Endothelial cell of umbilical vein (primary cell): ENCODE measurements around the gene KRT17. TPM values are rescaled to one million over a fixed set of nuclear protein-coding genes. Genes with fewer than 3 reads are reported as not detected.

Experiments used
- BruUV-seq: library from RNA; stranded (reverse); fragments of 400-500 nt; replicated peaks from 2 replicates; lab custom pipeline; 2021; lab: Mats Ljungman, UMichigan
- CTCF ChIA-PET: fragments of 300-600, 350-600 bp; sonication (Branson Sonifier 250); formaldehyde crosslinking; loops from one replicate; lab custom pipeline; 2021; ENCODE audit warnings: antibody characterized with exemption, inconsistent platforms; lab: Charles Lee
- POLR2A ChIA-PET: fragments of 300-600, 350-600 bp; sonication (Branson Sonifier 250); formaldehyde crosslinking; loops from one replicate; lab custom pipeline; 2021; ENCODE audit warnings: antibody characterized with exemption, inconsistent platforms; lab: Charles Lee
- DNase-seq: peaks from one replicate; pipeline ENCODE4 v3.0.0-alpha.2; 2011; ENCODE audit warnings: low read depth, low spot score
- FAIRE-seq: peaks from 2 replicates; lab custom pipeline; 2011; peaks lifted over from hg19 to GRCh38; lab: Jason Lieb, UNC
- H2AFZ ChIP-seq: 2 replicates; pipeline ENCODE4 v1.6.0; 2012; ENCODE audit warnings: low read depth, low read length, control low read depth, inconsistent platforms
- H3K27ac ChIP-seq: 2 replicates; pipeline ENCODE4 v1.5.1; 2011; ENCODE audit warnings: low read depth, mild to moderate bottlenecking, control low read depth, low read length, moderate library complexity; ENCODE audit not compliant: insufficient read depth
- H3K27me3 ChIP-seq, 2 experiments: 2 replicates each; pipeline versions ENCODE4 v1.6.0 to v1.6.1; 2011; ENCODE audit warnings: low read length in 2 of 2, mixed read lengths in 1 of 2; ENCODE audit not compliant: control insufficient read depth in 2 of 2, insufficient read depth in 2 of 2
- H3K36me3 ChIP-seq, 2 experiments: 2 replicates in 1 of 2; 3 replicates in 1 of 2; pipeline ENCODE4 v1.5.1; 2011; ENCODE audit warnings: low read length in 2 of 2, mild to moderate bottlenecking in 1 of 2, moderate library complexity in 1 of 2; ENCODE audit not compliant: control insufficient read depth in 2 of 2, insufficient read depth in 2 of 2; ENCODE audit errors: extremely low read depth in 1 of 2
- H3K4me1 ChIP-seq: 3 replicates; pipeline ENCODE4 v1.5.1; 2011; ENCODE audit warnings: mild to moderate bottlenecking, low read length; ENCODE audit not compliant: control insufficient read depth, insufficient read depth; ENCODE audit errors: extremely low read depth
- H3K4me2 ChIP-seq: 2 replicates; pipeline ENCODE4 v1.6.1; 2011; ENCODE audit warnings: low read length, control low read depth, mixed read lengths; ENCODE audit not compliant: insufficient read depth
- H3K4me3 ChIP-seq, 3 experiments: fragments of 200-600 bp in 1 of 3; sonication (generic), shearing (Covaris generic) in 1 of 3; replicated peaks in 1 of 3; 2 replicates each; pipeline ENCODE4 v1.5.1; 2011 to 2016; ENCODE audit warnings: control low read depth in 3 of 3, low read length in 3 of 3, mild to moderate bottlenecking in 2 of 3, inconsistent platforms in 1 of 3, low read depth in 1 of 3, moderate library complexity in 1 of 3; ENCODE audit not compliant: insufficient read depth in 1 of 3
- H3K79me2 ChIP-seq: 2 replicates; pipeline ENCODE4 v1.6.0; 2012; ENCODE audit warnings: low read length, inconsistent platforms; ENCODE audit not compliant: control insufficient read depth, insufficient read depth
- H3K9ac ChIP-seq: replicated peaks from 2 replicates; pipeline ENCODE3; 2011; ENCODE audit warnings: low read length, control low read depth; ENCODE audit not compliant: insufficient read depth; ENCODE audit errors: extremely low read depth
- H3K9me1 ChIP-seq: replicated peaks from 3 replicates; pipeline ENCODE4 v1.6.0; 2011; ENCODE audit warnings: mild to moderate bottlenecking, low read length; ENCODE audit not compliant: control insufficient read depth, insufficient read depth; ENCODE audit errors: extremely low read depth
- H3K9me3 ChIP-seq: replicated peaks from 2 replicates; pipeline ENCODE4 v1.5.1; 2012; ENCODE audit warnings: low read length, inconsistent platforms; ENCODE audit not compliant: control insufficient read depth, insufficient read depth
- H4K20me1 ChIP-seq: replicated peaks from 2 replicates; pipeline ENCODE3; 2011; ENCODE audit warnings: mild to moderate bottlenecking, low read length; ENCODE audit not compliant: control insufficient read depth, insufficient read depth; ENCODE audit errors: extremely low read depth
- CTCF ChIP-seq, 2 donors: IDR thresholded peaks; 1 replicate in 1 of 2; 2 replicates in 1 of 2; pipeline ENCODE4 v1.5.1; 2011; ENCODE audit warnings: low read length in 2 of 2, mild to moderate bottlenecking in 2 of 2, moderate library complexity in 2 of 2, control low read depth in 1 of 2, inconsistent platforms in 1 of 2, low read depth in 1 of 2; ENCODE audit not compliant: insufficient read depth in 1 of 2; ENCODE audit errors: extremely low read depth in 1 of 2
- EZH2 ChIP-seq: IDR thresholded peaks from 2 replicates; pipeline ENCODE4 v1.6.1; 2012; ENCODE audit warnings: borderline replicate concordance, low read depth, mild to moderate bottlenecking, moderate library complexity, low read length, inconsistent platforms; ENCODE audit not compliant: severe bottlenecking
- FOS ChIP-seq: IDR thresholded peaks from 2 replicates; pipeline ENCODE4 v1.6.1; 2011; ENCODE audit warnings: mild to moderate bottlenecking, low read length, moderate library complexity, borderline replicate concordance; ENCODE audit not compliant: insufficient read depth
- GATA2 ChIP-seq: IDR thresholded peaks from 2 replicates; pipeline ENCODE4 v1.7.0; 2011; ENCODE audit warnings: low read depth, mild to moderate bottlenecking, moderate library complexity, mixed read lengths, low read length; ENCODE audit not compliant: insufficient read length, insufficient read depth
- JUN ChIP-seq: IDR thresholded peaks from 2 replicates; pipeline ENCODE4 v1.6.1; 2011; ENCODE audit warnings: borderline replicate concordance, low read depth; ENCODE audit not compliant: insufficient read length, insufficient read depth
- MAX ChIP-seq: IDR thresholded peaks from 2 replicates; pipeline ENCODE4 v1.6.1; 2011; ENCODE audit not compliant: insufficient read depth, insufficient read length
- MYC ChIP-seq: IDR thresholded peaks from one replicate; pipeline ENCODE4 v1.6.1; 2011; ENCODE audit warnings: mild to moderate bottlenecking, low read depth, low read length
- POLR2A ChIP-seq: IDR thresholded peaks from 2 replicates; pipeline ENCODE4 v1.6.1; 2012; ENCODE audit warnings: low read depth, mild to moderate bottlenecking, control low read depth, low read length
- POLR2AphosphoS5 ChIP-seq: IDR thresholded peaks from 2 replicates; pipeline ENCODE4 v1.6.1; 2012; ENCODE audit warnings: low read depth, mild to moderate bottlenecking, control low read depth, low read length, moderate library complexity; ENCODE audit not compliant: insufficient read depth
- dilution Hi-C: fragments of 300-500 bp; cut with MboI; formaldehyde crosslinking; loops from one replicate; pipeline ENCODE4 v1.15.0; 2019; ENCODE audit warnings: low sequenced_read_pairs; ENCODE audit not compliant: extremely low pct_ligation_motif_present
- intact Hi-C: fragments of 100-400 bp; cut with micrococcal nuclease; formaldehyde crosslinking; loops from one replicate; pipeline ENCODE4 v1.10.0; 2022
- polyA plus RNA-seq, 4 experiments: library from polyadenylated mRNA; depleted of rRNA in 3 of 4; stranded (reverse) in 3 of 4; unstranded in 1 of 4; fragments of >200 nt; gene quantifications; 2 replicates each; pipeline versions ENCODE4 v1.2.1 to v1.2.3, GENCODE V29; 2011 to 2012; ENCODE audit warnings: missing spikeins in 1 of 4
- total RNA-seq: library from RNA; stranded (reverse); gene quantifications from 2 replicates; pipeline ENCODE4 v1.2.3, GENCODE V29; 2021

The KRT17 gene
- total and polyA plus RNA-seq, 2 donors (not counting 3 experiments of a cell fraction or from before 2014, with no cell fraction given), result 0.83 to 1.6 TPM

DNA sequence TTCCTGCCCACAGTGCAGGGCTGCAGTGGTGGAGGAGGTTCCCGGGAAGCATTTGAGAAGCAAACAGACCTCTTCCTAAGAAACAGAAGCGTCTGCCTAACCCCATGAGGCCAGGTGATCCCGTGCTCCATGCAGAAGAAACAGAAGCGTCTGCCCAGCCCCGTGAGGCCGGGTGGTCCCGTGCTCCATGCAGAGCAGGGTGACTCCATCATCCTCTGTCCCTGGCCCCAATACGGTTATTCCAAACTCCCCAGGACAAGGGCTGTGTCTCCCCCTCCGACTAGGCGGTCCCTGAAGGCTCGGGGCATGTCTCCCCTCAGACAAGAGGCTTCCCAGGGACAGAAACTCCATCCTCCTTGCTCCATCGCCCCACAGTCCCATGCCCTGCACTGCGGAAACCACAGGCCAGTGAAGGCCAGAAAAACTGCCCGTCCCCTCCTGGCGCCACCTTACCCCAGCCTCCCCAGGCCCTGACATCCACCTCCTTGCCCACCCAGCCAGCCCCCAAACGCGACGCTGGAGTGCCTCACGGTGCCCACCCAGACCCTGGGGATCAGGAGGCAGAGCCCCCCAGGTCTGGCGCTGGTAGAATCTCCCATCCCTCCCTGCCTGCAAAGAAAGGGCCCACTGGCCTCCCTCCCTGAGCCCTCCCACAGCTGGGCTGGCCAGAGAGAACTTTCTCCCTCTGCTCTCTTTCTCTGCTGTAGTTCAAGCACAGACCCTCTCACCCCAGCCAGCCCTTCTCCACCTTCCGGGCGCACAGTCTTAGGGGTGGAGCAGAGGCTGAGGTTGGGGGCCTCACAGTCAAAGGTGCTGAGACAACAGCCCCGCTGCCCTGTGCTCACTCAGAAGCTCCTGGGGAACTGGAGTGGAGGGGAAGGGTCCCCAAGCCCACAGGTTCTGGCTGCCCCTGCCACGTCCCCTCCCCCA, 30.6 kb upstream of the KRT17 start:
- DNase-seq (no peak), FAIRE-seq (no peak)
- POLR2A ChIA-PET, result no interaction called here
- no TSS peak for BruUV-seq
- TF ChIP-seq JUN, result no peak
- TF ChIP-seq POLR2A, result no peak
- TF ChIP-seq MYC, result no peak
- TF ChIP-seq POLR2AphosphoS5, result no peak
- TF ChIP-seq EZH2, result no peak
- no peak for TF ChIP-seq FOS
- no peak for TF ChIP-seq GATA2
- TF ChIP-seq MAX, result no peak
- TF ChIP-seq CTCF (IDR thresholded peaks at IDR 0.05; ENCODE audit: extremely low read depth in 1 of 2, insufficient read depth in 1 of 2, low read depth in 1 of 2, low read length in 2 of 2), result no peak
- Histone ChIP-seq H2AFZ (no peak overlapping the region), H3K36me3 (no peaks in the 10 kb centered on the region), H3K9me1 (no peaks in the 10 kb centered on the region), H3K9me3 (no peaks in the 10 kb centered on the region), H3K9ac (no peak overlapping the region), H3K79me2 (no peaks in the 10 kb centered on the region), H3K4me1 (no peaks in the 10 kb centered on the region), H3K4me2 (no peak overlapping the region), H4K20me1 (no peaks in the 10 kb centered on the region), H3K4me3 (no peak overlapping the region), H3K27me3 (no peaks in the 10 kb centered on the region), H3K27ac (no peak overlapping the region)
- dilution Hi-C loops (no loop called here), intact Hi-C loops (no loop called here)
- CTCF ChIA-PET, result interaction anchor here (0.6 to 8.5 kb wide), 4 partner anchors 9 to 792 kb away, joined by 3 to 303 read pairs (median 14); no protein-coding TSS in a partner anchor
